ENCODE data around the gene GPR82. TPM values are rescaled to one million over a fixed set of nuclear protein-coding genes. Genes with fewer than 3 reads are reported as not detected.
"Not testable (repeated sequence)": the region's sequence is repeated elsewhere in the genome, so short reads cannot be mapped to it uniquely, and the experiment has no call there.

The GPR82 gene
- not detected in 2 replicates for total RNA-seq (2022)
- Bru-seq, nascent RNA = percentile 12 among the genes with signal in this experiment
- BruChase-seq, experiment 1, labeled RNA remaining after a 2-hour chase = not detected
- not detected for BruChase-seq, experiment 2, labeled RNA remaining after a 6-hour chase
- long read RNA-seq, partial matches to known transcripts = 0 of 6 reads
- long read RNA-seq, other reads (novel, unspliced or antisense) = 6 of 6 reads

GRCh38 chrX:41723826-41724225 lies at the start of gene GPR82:
TSS of gene GPR82 (plus strand) at chrX:41724181. CDS start at chrX:41727027, 2,846 bp downstream.
- no peak within 1 kb of the TSS for H3K27ac Mint-ChIP-seq (ENCODE audit: unreplicated experiment)
- no peak within 1 kb of the TSS for H3K4me3 Mint-ChIP-seq (ENCODE audit: unreplicated experiment)
- DNase-seq = no peak
- POLR2A ChIA-PET = no interaction called here
- no peak for TF ChIP-seq CTCF (IDR thresholded peaks at IDR 0.05; ENCODE audit: insufficient read depth in 1 of 2, low read depth in 1 of 2, low read length in 1 of 2, severe bottlenecking in 1 of 2, unreplicated experiment in 1 of 2)
- intact Hi-C loops (cut with micrococcal nuclease; ENCODE audit: unreplicated experiment) = no loop called here
- CTCF ChIA-PET = no interaction called here
- no peaks in the 10 kb centered on the region for H3K27me3 ChIP-seq (replicated peaks; ENCODE audit: control insufficient read depth, insufficient read depth, low read length)
- peaks cover 15% of the 10 kb centered on the region for H3K36me3 Mint-ChIP-seq (ENCODE audit: insufficient read depth, unreplicated experiment)
- no peaks in the 10 kb centered on the region for H3K9me3 ChIP-seq
- H3K36me3 ChIP-seq (ENCODE audit: control insufficient read depth, insufficient read depth, low read length) = no peaks in the 10 kb centered on the region
- H3K4me3 ChIP-seq (ENCODE audit: low read depth, low read length) = no peak within 1 kb of the TSS
- BruUV-seq (replicated peaks) = no TSS peak
- no peaks in the 10 kb centered on the region for H3K9me3 Mint-ChIP-seq (ENCODE audit: unreplicated experiment)
- peaks cover 10% of the 10 kb centered on the region for H3K4me1 ChIP-seq
- H3K4me1 Mint-ChIP-seq (ENCODE audit: low read depth, unreplicated experiment) = peaks cover 10% of the 10 kb centered on the region
- no peaks in the 10 kb centered on the region for H3K27me3 Mint-ChIP-seq (ENCODE audit: insufficient read depth, unreplicated experiment)

GRCh38 chrX:41676361-41676760 lies 47.6 kb upstream of the GPR82 start:
- DNase-seq; BruUV-seq (replicated peaks); H3K27ac Mint-ChIP-seq (ENCODE audit: unreplicated experiment); intact Hi-C loops (cut with micrococcal nuclease; ENCODE audit: unreplicated experiment); H3K36me3 ChIP-seq (ENCODE audit: control insufficient read depth, insufficient read depth, low read length); H3K4me3 ChIP-seq (ENCODE audit: low read depth, low read length); H3K4me1 Mint-ChIP-seq (ENCODE audit: low read depth, unreplicated experiment); H3K9me3 Mint-ChIP-seq (ENCODE audit: unreplicated experiment); H3K4me1 ChIP-seq; H3K27me3 ChIP-seq (replicated peaks; ENCODE audit: control insufficient read depth, insufficient read depth, low read length); H3K27me3 Mint-ChIP-seq (ENCODE audit: insufficient read depth, unreplicated experiment); H3K4me3 Mint-ChIP-seq (ENCODE audit: unreplicated experiment); H3K9me3 ChIP-seq; POLR2A ChIA-PET; CTCF ChIA-PET: not testable (repeated sequence)
- peaks cover 30% of the 10 kb centered on the region for H3K36me3 Mint-ChIP-seq (ENCODE audit: insufficient read depth, unreplicated experiment)

- Mint-ChIP-seq H3K4me3 (ENCODE audit: unreplicated experiment) (no peak overlapping the region), H3K27ac (ENCODE audit: unreplicated experiment) (no peak overlapping the region), H3K27me3 (ENCODE audit: insufficient read depth, unreplicated experiment) (no peaks in the 10 kb centered on the region), H3K4me1 (ENCODE audit: low read depth, unreplicated experiment) (no peaks in the 10 kb centered on the region), H3K9me3 (ENCODE audit: unreplicated experiment) (no peaks in the 10 kb centered on the region), H3K36me3 (ENCODE audit: insufficient read depth, unreplicated experiment) (peaks cover 25% of the 10 kb centered on the region)
- no peaks in the 10 kb centered on the region for H3K4me1 ChIP-seq
- H3K27me3 ChIP-seq (replicated peaks; ENCODE audit: control insufficient read depth, insufficient read depth, low read length) = no peaks in the 10 kb centered on the region
- BruUV-seq (replicated peaks) = no TSS peak
- CTCF ChIA-PET = no interaction called here
- no peak overlapping the region for H3K4me3 ChIP-seq (ENCODE audit: low read depth, low read length)
- H3K9me3 ChIP-seq = no peaks in the 10 kb centered on the region
- POLR2A ChIA-PET = no interaction called here
- no peaks in the 10 kb centered on the region for H3K36me3 ChIP-seq (ENCODE audit: control insufficient read depth, insufficient read depth, low read length)
- DNase-seq = no peak
- intact Hi-C loops (cut with micrococcal nuclease; ENCODE audit: unreplicated experiment) = no loop called here
- no peak for TF ChIP-seq CTCF (IDR thresholded peaks at IDR 0.05; ENCODE audit: insufficient read depth in 1 of 2, low read depth in 1 of 2, low read length in 1 of 2, severe bottlenecking in 1 of 2, unreplicated experiment in 1 of 2)
These were observed 46.6 kb upstream of the GPR82 start for GRCh38 chrX:41677183-41678060.

Measured in Caco-2 (cell line).